Ishikawa (cell line): ENCODE measurements around the gene SNTG2.

Source experiments
- CEBPB ChIP-seq: IDR thresholded peaks from 2 replicates; pipeline ENCODE4 v1.6.1; 2012
- CREB1 ChIP-seq: IDR thresholded peaks from 2 replicates; pipeline ENCODE4 v1.6.1; 2012; ENCODE audit warnings: low read depth
- EGR1 ChIP-seq: IDR thresholded peaks from 2 replicates; pipeline ENCODE4 v1.6.1; 2012
- EP300 ChIP-seq: IDR thresholded peaks from 2 replicates; pipeline ENCODE4 v1.6.1; 2012; ENCODE audit warnings: borderline replicate concordance
- FOXM1 ChIP-seq: IDR thresholded peaks from 2 replicates; pipeline ENCODE4 v1.6.1; 2012; ENCODE audit warnings: low read depth, borderline replicate concordance
- NFIC ChIP-seq: IDR thresholded peaks from 2 replicates; pipeline ENCODE4 v1.6.1; 2012
- RAD21 ChIP-seq: IDR thresholded peaks from 2 replicates; pipeline ENCODE4 v1.6.1; 2012; ENCODE audit warnings: low read depth
- REST ChIP-seq: IDR thresholded peaks from 2 replicates; pipeline ENCODE4 v1.6.1; 2012; ENCODE audit warnings: low read depth, mild to moderate bottlenecking
- TAF1 ChIP-seq: IDR thresholded peaks from 2 replicates; pipeline ENCODE4 v1.6.1; 2012; ENCODE audit warnings: low read depth, mild to moderate bottlenecking
- TCF12 ChIP-seq: IDR thresholded peaks from 2 replicates; pipeline ENCODE4 v1.6.1; 2012; ENCODE audit warnings: low read depth
- TEAD4 ChIP-seq: IDR thresholded peaks from 2 replicates; pipeline ENCODE4 v1.6.1; 2012
- YY1 ChIP-seq: IDR thresholded peaks from 2 replicates; pipeline ENCODE4 v1.6.1; 2012; ENCODE audit warnings: low read depth
- ZBTB7A ChIP-seq: IDR thresholded peaks from 2 replicates; pipeline ENCODE4 v1.6.1; 2012; ENCODE audit warnings: low read depth
- TF ChIP-seq, protein P1 (sequence below): IDR thresholded peaks from 2 replicates; pipeline ENCODE4 v1.6.1; 2012
- TF ChIP-seq, protein P2 (sequence below): IDR thresholded peaks from 2 replicates; pipeline ENCODE4 v1.6.1; 2012

SNTG2 gene

GRCh38 chr2:1071650-1072049, 121.0 kb downstream of the SNTG2 start:
- no peak for TF ChIP-seq EGR1
- no peak for TF ChIP-seq EP300
- TF ChIP-seq CEBPB: no peak
- TF ChIP-seq NFIC: no peak
- no peak for TF ChIP-seq CREB1
- TF ChIP-seq FOXM1: no peak
- no peak for TF ChIP-seq TEAD4
- TF ChIP-seq, protein P1, sequence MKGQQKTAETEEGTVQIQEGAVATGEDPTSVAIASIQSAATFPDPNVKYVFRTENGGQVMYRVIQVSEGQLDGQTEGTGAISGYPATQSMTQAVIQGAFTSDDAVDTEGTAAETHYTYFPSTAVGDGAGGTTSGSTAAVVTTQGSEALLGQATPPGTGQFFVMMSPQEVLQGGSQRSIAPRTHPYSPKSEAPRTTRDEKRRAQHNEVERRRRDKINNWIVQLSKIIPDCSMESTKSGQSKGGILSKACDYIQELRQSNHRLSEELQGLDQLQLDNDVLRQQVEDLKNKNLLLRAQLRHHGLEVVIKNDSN: no peak
- no peak for TF ChIP-seq REST
- TF ChIP-seq RAD21: no peak

DNA sequence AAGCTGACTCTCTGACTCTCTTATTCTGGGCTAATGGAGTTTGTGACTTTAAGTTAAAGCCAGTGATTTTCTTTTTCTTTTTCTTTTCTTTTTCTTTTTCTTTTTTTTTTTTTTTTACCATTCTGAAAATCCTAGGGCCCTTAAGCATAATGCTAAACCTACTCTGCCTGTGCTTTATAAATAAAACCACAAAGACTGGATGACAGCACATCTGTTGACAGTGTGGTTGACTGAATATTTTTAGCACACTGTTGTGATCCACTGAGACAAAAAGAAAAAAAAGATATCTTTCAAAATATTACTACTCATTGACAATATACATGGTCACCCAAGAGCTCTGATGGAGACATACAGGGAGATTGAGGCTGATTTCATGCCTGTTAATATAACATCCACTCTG, 121.6 kb downstream of the SNTG2 start:
- TF ChIP-seq RAD21 (no peak), ZBTB7A (no peak), EGR1 (no peak), CEBPB (no peak), TAF1 (no peak), TCF12 (no peak), TEAD4 (no peak), CREB1 (no peak), NFIC (no peak), FOXM1 (no peak), EP300 (no peak)
- TF ChIP-seq, protein P2, sequence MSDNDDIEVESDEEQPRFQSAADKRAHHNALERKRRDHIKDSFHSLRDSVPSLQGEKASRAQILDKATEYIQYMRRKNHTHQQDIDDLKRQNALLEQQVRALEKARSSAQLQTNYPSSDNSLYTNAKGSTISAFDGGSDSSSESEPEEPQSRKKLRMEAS: no peak
- TF ChIP-seq, protein P1: no peak

GRCh38 chr2:1077911-1078310, 127.3 kb downstream of the SNTG2 start:
- TF ChIP-seq CEBPB (no peak), NFIC (no peak), TEAD4 (no peak), TCF12 (no peak)

DNA sequence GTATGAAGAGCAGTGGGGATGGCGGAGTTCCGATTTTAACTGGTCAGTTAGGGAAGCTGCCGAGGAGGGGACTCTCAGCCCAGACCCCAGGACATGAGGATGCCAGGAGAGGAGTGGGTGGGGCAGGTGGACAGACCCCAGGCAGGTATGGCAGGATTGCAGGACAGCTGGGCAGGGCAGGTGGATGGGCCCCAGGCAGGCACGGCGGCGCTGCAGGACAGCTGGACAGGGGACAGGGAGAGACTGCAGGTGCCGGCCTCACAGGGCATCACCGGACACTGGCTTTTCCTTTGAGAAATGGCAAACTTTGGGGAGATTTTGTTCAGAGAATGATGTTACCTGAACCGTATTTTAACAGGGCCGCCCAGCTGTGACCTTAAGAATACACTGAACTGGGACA, 127.7 kb downstream of the SNTG2 start:
- TF ChIP-seq REST (no peak), TEAD4 (no peak), EP300 (no peak), RAD21 (no peak), YY1 (no peak), NFIC (no peak)
- TF ChIP-seq, protein P1: no peak

- TF ChIP-seq FOXM1 (no peak), TEAD4 (no peak), REST (no peak), CEBPB (no peak)
Measured at GRCh38 chr2:1079873-1080799, 129.5 kb downstream of the SNTG2 start.
